HG02763 (cell line): ENCODE results near the gene PRKG1.
"Not testable (repeated sequence)": the region's sequence is repeated elsewhere in the genome, so short reads cannot be mapped to it uniquely, and the experiment has no call there.

Experiments used
- ATAC-seq: cut with Tn5 transposase; IDR thresholded peaks from one replicate; pipeline ENCODE4 v1.9.1; 2021; ENCODE audit warnings: mild to moderate bottlenecking, moderate library complexity; ENCODE audit not compliant: unreplicated experiment

Gene PRKG1

DNA sequence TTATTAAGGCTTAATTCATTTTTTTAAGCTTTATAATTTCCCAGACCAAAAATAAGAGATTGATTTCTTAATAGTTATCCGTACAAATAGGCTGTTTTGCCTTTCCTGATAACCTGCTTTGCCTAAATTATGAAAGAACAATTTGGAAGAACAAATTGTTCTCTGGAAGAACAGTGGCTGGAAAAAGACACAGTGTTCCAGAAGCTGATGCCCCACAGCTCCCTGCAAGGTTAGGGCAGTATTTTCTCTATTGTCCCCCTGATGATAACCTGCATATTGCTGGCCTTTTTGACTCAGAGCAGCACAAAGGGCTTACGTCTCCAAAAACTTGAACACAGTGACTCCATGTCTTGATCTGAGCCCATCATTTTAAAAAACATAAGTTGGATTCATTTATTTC, 473.7 kb downstream of the PRKG1 start:
- no peak for ATAC-seq

DNA sequence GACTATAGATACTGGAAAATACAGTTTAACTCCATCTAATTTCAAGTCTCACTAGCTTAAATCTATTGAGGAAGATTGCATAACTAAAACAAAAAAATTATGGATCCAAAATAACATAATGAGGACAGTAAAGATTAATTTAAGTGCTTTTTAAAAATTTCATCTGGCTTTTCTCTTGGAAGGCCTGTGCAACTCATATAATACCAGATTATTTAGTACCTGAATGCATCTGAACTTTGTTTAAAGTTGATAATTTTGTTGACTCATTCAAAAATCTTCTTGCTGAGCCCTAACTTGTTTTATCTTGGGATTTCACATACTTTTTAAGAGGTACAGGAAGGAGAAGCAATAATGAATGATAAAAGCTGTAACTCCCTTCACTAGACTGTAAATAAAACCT, 478.6 kb downstream of the PRKG1 start:
- ATAC-seq = no peak

DNA sequence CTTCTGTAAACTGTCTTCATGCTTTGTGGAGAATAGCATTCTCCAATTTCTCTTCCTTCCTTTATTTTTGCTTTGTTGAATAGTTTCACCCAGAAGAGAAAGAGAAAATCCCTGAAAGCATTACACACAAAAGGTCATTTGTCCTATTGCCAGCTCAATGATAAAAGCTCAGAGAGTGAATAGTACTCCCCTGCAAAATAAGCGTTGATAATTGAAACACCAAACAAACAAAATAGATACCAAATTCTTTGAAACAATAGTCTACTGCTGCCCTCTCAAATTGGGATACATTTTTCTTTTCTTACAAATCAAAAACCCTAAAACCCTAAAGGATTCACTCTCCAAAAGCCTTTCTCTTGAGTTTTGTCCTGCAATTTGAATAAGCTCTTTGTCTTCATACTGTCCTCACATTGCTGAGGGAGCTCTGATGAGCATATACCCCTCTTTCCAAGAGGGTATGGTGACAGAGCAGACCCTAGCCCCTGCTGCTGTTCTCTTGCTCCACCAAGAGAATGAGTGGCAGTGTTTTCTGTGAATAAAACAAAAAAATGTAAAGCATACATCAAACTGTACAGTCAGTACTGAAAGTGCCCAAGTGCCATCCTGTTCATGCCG, 490.7 kb downstream of the PRKG1 start:
- no peak for ATAC-seq

DNA sequence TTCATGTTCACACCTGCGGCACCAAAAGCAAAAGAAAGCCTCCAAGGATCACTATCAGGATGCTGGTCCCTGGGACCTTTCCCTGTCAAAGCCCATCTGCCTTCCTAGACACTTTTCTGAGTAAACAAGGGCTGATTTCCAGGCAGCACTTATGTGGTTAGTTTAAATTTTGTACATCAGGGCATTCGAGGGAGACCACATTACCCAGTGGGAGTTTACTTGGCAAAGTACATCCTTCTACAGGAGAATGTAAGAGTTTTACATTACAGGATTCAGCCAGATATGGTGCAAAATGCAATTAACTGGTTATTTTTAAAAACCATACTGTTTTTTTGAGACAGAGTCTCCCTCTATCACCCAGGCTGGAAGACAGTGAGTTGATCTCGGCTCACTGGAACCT, 493.0 kb downstream of the PRKG1 start:
- ATAC-seq = no peak

DNA sequence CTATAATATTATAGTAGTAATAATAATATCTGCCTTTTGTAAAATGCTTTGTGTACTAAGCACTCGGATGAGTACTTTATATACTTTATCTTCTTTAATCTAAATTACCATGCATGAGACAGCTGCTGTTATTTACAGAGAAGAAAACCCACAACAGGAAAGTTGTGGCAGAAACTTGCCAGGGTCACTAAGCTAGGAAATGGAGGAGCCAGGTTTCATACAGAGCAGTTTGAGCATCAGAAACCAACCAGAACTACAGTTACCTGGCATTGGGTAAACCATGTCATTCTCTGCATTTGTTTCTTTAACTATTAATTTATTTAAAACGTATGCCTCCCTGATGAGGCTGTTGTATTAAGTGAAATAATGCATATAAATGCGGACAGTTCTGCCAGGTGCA, 495.2 kb downstream of the PRKG1 start:
- ATAC-seq = no peak

DNA sequence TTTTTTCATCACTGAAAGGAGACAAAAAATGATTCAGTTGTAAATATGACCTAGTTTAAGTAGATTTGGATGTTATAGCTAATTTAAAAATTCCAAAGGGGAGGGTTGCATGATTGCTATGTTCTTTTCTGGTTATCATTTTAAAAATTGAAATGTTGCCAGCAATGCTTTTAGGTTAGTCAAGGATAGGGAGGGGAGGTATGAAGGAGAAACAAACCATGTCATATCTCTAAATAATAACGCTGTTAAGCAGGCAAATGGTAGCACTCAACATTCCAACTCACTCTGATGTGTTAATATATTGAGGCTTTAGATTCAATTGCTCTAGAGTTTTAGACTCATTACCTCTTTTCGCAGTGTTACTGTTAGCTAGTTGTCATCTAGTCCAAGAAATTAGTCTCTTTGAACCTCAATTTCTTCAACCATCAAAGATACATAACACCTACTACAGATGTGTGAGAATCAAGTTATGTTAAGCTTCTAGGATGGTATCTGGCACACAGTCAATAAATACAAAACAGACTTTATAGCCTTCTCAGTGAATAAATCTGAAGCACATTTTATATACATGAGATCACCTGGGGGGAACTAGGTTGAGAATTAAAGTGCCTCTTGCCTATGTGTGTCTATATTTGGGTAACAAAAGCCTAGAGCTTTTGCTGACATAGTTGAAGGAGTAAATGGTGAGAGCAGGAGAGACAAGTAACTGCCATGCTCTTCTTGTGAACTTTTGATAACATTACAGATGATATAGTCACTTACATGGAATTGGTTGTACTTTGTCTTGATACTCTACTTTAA, 500.2 kb downstream of the PRKG1 start:
- ATAC-seq = no peak

DNA sequence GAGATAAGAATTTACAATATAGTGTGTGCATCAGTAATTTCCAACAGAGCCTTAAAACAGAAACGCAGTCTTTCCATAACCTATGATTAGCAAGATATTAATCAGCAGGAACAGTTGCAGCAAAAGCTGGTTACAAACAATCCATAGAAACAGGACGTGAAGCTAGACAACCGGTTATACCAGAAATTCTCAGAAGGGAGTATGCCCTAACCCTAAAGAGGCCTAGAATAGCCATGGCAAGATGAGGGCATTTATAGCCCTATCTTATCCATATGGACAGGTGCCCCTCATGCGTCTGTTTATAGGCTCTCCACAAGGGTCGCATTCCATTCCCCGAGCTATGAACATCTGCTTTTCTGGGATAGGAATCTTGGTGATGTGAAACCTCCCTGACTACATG, 506.9 kb downstream of the PRKG1 start:
- ATAC-seq = not testable (repeated sequence)

DNA sequence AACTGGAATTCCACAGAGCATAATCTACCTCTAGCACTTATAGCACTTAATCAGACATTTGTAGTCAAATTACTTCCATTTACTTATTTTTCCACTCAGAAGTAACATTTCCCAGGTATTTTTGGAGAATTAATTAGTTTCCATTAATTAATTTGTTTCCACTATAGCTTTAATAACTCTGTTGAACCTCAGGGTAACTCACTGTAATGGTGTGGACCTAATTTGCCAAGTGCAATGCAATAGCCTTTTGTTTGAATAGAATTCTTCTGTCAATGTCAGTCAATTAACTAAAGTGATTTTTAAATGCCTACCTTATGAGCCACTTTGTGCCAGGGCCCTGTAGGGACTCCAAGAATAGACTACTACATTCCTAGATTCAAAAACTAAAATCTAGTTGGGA, 509.7 kb downstream of the PRKG1 start:
- no peak for ATAC-seq

DNA sequence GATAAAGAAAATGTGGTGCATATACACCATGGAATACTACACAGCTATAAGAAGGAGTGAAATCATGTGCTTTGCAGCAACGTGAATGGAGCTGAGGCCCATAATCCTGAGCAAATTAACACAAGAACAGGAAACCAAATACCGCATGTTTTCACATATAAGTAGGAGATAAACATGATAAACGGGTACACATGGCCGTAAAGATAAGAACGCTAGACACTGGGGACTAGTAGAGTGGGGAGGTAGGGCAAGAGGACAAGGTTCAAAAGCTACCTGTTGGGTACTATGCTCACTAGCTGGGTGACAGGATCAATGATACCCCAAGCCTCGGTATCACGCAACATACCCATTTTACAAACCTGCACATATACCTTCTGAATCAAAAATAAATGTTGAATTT, 511.5 kb downstream of the PRKG1 start:
- no peak for ATAC-seq

DNA sequence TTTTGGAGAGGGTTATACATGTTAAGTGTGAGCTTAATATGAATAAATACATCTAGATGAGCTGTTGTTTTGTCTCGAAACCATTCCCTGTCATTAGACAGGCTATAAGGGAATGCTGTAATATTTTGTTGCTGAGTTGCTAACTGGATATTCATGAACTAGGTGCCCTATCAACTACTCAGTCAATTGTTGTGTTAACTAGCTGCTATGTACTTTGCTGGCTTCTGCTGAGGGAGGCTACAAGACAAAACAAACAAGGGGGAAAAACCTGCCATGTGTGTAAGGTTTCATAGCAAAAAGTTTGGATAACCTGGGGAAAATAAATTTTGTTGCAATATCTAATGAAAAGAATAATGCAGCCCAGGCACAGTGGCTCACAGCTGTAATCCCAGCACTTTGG, 514.7 kb downstream of the PRKG1 start:
- no peak for ATAC-seq

DNA sequence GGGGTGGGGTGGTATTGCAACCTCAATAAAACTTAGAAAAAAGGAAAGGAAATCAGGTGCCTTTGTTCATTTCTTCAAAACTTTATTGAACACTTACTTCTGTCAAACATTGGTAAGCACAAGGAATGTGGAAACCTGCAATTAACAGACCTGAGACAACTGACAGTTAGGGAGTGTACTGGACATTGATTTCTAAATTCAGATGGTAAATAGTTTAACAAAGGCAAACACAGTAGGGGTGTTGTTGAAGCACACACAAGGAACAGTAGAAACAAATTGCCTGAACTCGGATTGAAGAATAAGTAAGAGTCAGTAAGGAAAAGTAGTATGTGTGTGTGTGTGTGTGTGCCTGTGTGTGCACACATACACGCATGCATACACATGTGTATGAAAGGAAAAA, 516.5 kb downstream of the PRKG1 start:
- no peak for ATAC-seq

DNA sequence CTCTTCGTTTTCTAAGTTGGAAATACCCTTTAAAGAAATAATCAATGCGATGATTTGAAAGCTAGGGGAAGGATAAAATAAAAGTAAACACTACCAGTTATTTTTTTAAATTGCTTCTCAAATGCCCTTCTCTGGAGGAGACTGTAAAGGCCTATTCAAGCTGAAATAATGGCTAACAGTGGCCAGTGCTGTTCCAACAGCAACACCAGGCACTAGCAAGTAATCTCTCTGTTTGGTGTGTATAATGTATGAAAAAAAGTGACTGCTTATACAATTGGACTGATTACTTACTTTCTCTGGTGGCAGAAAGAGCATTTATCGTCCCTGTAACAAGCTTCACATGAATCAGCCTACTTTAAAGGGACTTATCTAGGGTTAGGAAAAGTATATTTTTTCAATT, 522.4 kb downstream of the PRKG1 start:
- no peak for ATAC-seq

DNA sequence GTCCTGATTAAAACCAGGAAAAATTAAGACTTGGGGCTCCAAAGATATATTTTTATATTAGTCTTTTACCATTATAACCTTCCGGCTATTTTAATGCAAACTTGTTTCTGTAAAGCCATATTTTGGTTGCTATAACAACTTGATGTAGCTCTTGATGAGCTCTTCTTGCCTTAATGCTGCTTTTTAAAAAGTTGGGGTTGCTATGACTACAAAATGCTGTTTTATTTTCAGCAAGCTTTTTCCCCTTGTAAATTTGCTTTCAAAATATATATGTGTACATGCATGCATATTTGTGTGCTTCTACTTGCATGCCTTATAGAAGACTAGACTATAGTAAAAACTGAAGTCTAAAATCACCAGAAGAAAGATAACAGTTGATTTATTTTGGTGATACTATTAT, 525.4 kb downstream of the PRKG1 start:
- no peak for ATAC-seq

DNA sequence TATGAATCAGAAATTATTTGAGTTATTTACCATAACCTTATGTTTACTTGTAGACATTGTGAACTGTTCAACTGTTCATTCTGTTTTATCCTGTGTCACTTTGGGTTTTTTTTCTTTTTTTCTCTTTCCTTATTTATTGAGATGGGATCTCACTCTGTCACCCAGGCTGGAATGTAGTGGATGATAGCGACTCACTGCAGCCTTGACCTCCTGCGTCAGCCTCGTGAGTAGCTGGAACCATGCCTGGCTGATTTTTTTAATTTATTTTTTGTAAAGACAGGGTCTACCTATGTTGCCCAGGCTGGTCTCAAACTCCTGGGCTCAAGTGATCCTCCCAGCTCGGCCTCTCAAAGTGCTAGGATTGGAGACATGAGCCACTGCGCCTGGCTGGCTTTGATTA, 528.0 kb downstream of the PRKG1 start:
- no peak for ATAC-seq

DNA sequence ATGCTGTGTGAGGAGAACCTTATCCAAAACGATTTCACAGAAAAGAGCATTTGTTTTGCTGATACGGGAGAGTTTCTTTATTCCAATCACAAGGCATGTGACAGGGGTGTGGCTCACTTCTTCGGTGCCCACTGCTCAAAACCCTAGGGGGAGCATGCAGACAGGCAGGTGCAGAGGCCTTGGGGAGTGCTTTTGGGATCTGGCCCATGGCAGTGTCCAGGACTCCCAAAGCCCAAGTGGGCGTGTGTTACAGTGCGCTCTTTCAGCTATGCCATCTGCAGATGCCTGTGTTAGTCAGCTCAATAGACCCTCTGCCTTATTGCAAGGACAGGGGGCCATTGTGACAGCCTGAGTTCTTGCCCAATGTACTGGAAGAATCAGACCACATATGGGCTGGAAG, 530.3 kb downstream of the PRKG1 start:
- ATAC-seq = no peak

DNA sequence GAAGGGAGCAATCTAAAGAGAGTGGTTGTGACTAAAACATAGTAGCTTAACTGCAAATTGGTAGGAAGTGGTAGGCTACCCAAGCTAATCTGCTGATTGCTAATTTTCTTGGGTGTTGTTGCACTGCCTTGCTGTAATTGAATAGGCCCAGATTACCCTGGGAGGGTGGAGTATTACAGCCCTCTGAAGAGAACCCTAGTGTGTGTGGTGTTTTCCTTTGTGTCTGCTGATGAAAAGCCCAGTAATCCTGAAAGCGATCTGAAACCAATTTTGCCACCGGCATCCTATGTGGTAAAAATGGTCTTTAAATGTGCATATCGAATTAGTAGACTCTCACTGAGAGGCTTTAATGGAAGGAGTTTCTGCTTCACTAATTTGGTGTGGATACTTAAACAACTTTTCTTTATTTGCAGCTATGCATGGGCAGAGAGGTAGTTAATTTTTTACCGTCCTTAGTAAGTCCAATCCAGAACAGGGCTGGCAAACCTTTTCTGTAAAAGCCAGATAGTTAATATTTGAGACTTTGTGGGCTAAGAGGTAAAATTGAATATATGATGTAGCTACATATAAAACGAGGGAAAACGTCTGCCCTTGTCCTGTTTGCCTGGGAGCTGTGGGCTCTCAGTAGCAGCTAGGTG, 532.7 kb downstream of the PRKG1 start:
- ATAC-seq = no peak

DNA sequence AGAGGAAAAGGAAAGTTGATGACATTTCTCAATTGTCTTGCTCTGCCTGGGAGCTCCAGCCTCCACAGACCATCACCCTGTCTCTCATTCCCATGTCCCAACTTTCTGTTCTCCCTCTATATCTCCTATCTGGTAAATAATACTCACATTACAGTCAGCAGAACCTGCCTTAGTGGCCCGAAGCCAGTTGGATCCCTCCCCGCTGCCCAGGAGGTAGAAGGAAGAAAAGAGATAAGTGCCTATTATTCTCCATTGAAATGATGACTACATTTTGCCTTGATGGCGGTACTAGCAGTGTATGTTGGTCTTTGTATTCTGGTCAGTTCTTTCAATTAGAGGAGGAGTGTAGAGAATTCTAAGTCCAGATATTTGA, 533.2 kb downstream of the PRKG1 start:
- no peak for ATAC-seq

DNA sequence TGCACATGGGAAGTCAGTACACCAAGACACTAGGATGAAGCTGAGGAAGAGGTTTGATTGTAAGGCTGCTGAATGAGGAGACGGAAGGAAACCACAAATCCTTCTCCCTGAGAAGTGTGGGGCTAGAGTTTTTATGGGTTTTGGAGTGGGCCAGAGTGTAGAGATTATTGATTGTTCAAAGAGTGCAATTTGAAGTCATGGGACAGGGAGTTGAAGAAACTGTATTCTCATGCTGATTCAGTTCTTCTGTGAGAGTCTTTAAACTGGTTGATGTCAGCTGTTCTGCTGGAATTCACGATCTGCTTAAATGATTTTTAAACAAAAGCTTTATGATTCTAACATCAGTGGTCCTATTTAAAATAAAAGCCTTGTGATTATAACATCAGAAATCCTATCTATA, 533.9 kb downstream of the PRKG1 start:
- no peak for ATAC-seq

DNA sequence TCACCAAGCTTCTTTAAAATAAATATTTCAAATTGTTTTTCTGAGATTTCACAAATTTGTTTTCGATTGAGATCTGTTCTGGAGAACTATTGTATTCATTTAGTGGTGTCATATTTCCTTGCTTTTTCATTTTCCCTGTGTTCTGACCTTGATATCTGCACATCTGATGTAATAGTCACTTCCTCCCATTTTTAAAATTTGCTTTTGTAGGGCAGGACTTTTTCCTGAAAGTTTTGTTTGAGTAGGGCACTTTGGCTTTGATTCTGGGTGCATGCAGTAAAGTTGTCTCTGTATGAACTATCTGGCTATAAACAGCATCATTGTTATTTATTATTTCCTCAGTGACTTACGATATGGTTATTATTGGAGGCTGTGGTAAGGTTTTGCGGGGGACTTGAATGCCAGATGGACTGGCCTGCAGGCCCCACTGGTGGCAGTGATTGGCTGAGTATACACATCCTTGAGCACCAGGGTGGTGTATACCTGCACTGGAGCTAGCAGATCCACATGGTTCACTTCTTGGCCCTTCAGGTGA, 541.5 kb downstream of the PRKG1 start:
- no peak for ATAC-seq

DNA sequence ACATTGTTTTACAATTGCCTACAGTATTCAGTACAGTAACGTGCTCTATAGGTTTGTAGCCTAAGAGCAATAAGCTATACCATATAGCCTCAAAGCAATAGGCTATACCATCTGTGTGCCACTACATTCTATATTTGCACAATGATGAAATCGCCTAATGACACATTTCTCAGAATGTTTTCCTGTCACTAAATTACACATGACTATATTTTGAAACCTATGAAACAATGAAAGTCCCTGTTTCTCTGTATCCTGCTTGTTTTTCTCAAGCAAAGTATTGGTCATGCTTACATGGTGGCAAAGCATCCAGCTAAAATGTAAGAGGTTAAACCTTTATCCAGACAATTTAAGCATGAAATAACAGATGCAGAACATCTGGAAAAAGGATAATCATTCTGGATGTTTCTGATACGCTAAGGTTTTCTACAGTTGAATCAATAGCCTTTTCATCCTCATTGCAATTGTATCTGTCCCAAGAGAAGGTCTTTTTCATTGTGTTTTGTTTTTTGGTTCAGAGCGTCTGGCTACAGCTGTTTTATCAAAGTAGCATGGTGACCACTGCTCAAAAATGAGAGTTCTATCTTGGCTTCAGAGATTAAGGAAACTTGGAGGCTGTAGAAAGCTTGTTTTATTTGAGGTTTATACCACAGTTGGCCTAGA, 543.4 kb downstream of the PRKG1 start:
- no peak for ATAC-seq

DNA sequence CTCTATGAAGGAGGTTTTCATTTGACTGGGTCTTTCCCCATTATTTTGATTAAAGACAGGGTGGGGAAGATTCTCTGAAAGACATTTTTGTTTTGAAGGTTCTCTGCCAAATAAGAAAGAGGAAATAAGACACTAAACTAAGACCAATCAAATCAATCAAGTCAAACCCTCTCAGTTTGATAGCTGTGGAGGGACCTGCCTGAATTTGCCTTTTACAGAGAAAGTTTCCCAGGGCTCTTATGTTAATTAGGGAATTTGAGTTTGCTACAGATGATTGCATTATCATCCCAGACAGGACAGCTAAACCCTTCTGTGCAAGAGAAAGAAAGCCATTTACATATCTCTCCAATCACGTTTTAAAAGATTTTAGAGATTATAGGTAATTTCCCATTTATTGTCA, 545.1 kb downstream of the PRKG1 start:
- ATAC-seq = no peak

DNA sequence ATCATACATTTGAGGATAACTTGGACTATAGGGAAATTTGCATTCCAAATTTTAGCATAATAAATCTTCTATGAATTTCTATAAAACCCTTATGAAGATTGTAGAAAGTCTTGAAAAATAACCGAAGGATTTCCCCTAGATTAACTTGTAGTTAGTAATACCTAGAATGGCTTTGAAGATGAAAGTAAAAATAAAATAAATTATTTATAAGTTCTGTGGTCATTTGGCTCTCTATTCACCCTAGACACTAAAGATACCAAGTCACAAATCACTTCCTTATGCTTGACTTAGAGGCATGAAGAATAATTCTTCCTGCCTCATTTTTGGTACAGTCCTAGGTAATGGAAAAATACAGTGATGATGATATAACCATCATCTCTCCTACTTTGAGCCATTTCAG, 545.8 kb downstream of the PRKG1 start:
- no peak for ATAC-seq
